H1 (cell line): ENCODE data around the gene EIF3J. TPM values are rescaled to one million over a fixed set of nuclear protein-coding genes. Genes with fewer than 3 reads are reported as not detected.

Source experiments
- CTCF ChIA-PET: fragments of 300-600 bp; sonication (Branson Sonifier 250); formaldehyde crosslinking; loops from one replicate; lab custom pipeline; 2021; ENCODE audit not compliant: partially characterized antibody; lab: Charles Lee
- POLR2A ChIA-PET: fragments of 300-600 bp; sonication (Branson Sonifier 250); formaldehyde crosslinking; loops from one replicate; lab custom pipeline; 2021; ENCODE audit warnings: inconsistent platforms; ENCODE audit not compliant: partially characterized antibody; lab: Charles Lee
- DNase-seq, 2 experiments: peaks; one replicate each; pipeline versions ENCODE4 v3.0.0 to v3.0.0-alpha.2; 2010 to 2022; ENCODE audit warnings: low spot score in 2 of 2, low read depth in 1 of 2, mixed read lengths in 1 of 2
- FAIRE-seq: peaks from 2 replicates; lab custom pipeline; 2011; peaks lifted over from hg19 to GRCh38; lab: Jason Lieb, UNC
- H2AFZ ChIP-seq: 2 replicates; pipeline ENCODE4 v1.8.1; 2012; ENCODE audit warnings: low read length, inconsistent platforms
- H2AK5ac ChIP-seq: 2 replicates; pipeline ENCODE4 v1.6.1; 2013; ENCODE audit warnings: low read depth, low read length
- H2BK120ac ChIP-seq: replicated peaks from 2 replicates; pipeline ENCODE3; 2013; ENCODE audit warnings: low read depth, low read length, inconsistent platforms
- H2BK12ac ChIP-seq: 2 replicates; pipeline ENCODE4 v1.6.1; 2013; ENCODE audit warnings: low read depth, low read length
- H2BK15ac ChIP-seq: 2 replicates; pipeline ENCODE4 v1.6.1; 2013; ENCODE audit warnings: low read length
- H2BK20ac ChIP-seq: 2 replicates; pipeline ENCODE4 v1.6.1; 2013; ENCODE audit warnings: low read length
- H2BK5ac ChIP-seq: 2 replicates; pipeline ENCODE4 v1.6.1; 2013; ENCODE audit warnings: low read depth, low read length
- H3K14ac ChIP-seq: 2 replicates; pipeline ENCODE4 v1.6.1; 2013; ENCODE audit warnings: inconsistent platforms; ENCODE audit not compliant: insufficient read length
- H3K18ac ChIP-seq: 2 replicates; pipeline ENCODE4 v1.6.1; 2013; ENCODE audit warnings: low read length; ENCODE audit errors: extremely low read depth
- H3K23ac ChIP-seq: 2 replicates; pipeline ENCODE4 v1.6.1; 2013; ENCODE audit warnings: inconsistent platforms; ENCODE audit not compliant: insufficient read length
- H3K23me2 ChIP-seq: 2 replicates; pipeline ENCODE4 v1.6.1; 2013; ENCODE audit warnings: low read depth, low read length
- H3K27ac ChIP-seq: 2 replicates; pipeline ENCODE4 v1.6.1; 2011; ENCODE audit warnings: low read depth, low read length, inconsistent platforms
- H3K27me3 ChIP-seq, 4 experiments: replicated peaks in 1 of 4; 1 replicate in 1 of 4; 2 replicates in 3 of 4; pipeline versions ENCODE4 v1.6.1 to v1.8.1; 2011 to 2013; ENCODE audit warnings: low read length in 3 of 4, mild to moderate bottlenecking in 3 of 4, inconsistent platforms in 2 of 4, mixed read lengths in 2 of 4, moderate library complexity in 1 of 4; ENCODE audit not compliant: control insufficient read depth in 3 of 4, insufficient read depth in 3 of 4; ENCODE audit errors: extremely low read depth in 1 of 4
- H3K36me3 ChIP-seq, 4 experiments: 2 replicates each; pipeline versions ENCODE4 v1.6.1 to v1.8.1; 2011 to 2013; ENCODE audit warnings: mild to moderate bottlenecking in 4 of 4, low read length in 3 of 4, moderate library complexity in 2 of 4, control low read depth in 1 of 4, inconsistent platforms in 1 of 4; ENCODE audit not compliant: insufficient read depth in 4 of 4, control insufficient read depth in 2 of 4
- H3K4ac ChIP-seq: replicated peaks from 2 replicates; pipeline ENCODE3; 2013; ENCODE audit warnings: low read length, low read depth, mixed read lengths, inconsistent platforms; ENCODE audit not compliant: insufficient read length
- H3K4me1 ChIP-seq, 4 experiments: replicated peaks in 1 of 4; 1 replicate in 1 of 4; 2 replicates in 3 of 4; pipeline versions ENCODE4 v1.6.1 to v1.8.1; 2011 to 2013; ENCODE audit warnings: low read length in 3 of 4, inconsistent platforms in 2 of 4, mixed read lengths in 1 of 4; ENCODE audit not compliant: insufficient read depth in 4 of 4, control insufficient read depth in 3 of 4
- H3K4me2 ChIP-seq, 2 experiments: 2 replicates each; pipeline versions ENCODE4 v1.6.1 to v1.8.1; 2011 to 2013; ENCODE audit warnings: low read depth in 2 of 2, low read length in 2 of 2, control low read depth in 1 of 2, inconsistent platforms in 1 of 2, mild to moderate bottlenecking in 1 of 2; ENCODE audit not compliant: insufficient read depth in 1 of 2
- H3K4me3 ChIP-seq, 4 experiments: fragments of 200-600, 300-600 bp in 1 of 4; sonication (generic), shearing (Covaris generic), sonication (Bioruptor Twin) in 1 of 4; 2 replicates each; pipeline versions ENCODE4 v1.5.1 to v1.8.1; 2011 to 2016; ENCODE audit warnings: low read length in 4 of 4, low read depth in 3 of 4, control low read depth in 2 of 4, inconsistent platforms in 2 of 4, mild to moderate bottlenecking in 2 of 4, mixed read lengths in 1 of 4, moderate library complexity in 1 of 4; ENCODE audit not compliant: insufficient read depth in 2 of 4; ENCODE audit errors: extremely low read depth in 1 of 4
- H3K56ac ChIP-seq: replicated peaks from 2 replicates; pipeline ENCODE3; 2013; ENCODE audit warnings: low read depth, mild to moderate bottlenecking, mixed read lengths, low read length, inconsistent platforms; ENCODE audit not compliant: insufficient read length
- H3K79me1 ChIP-seq: 2 replicates; pipeline ENCODE4 v1.6.1; 2013; ENCODE audit warnings: low read depth, low read length, control low read depth
- H3K79me2 ChIP-seq, 2 experiments: 2 replicates each; pipeline versions ENCODE4 v1.6.1 to v1.8.1; 2012 to 2013; ENCODE audit warnings: low read length in 2 of 2, mild to moderate bottlenecking in 2 of 2, inconsistent platforms in 1 of 2; ENCODE audit not compliant: insufficient read depth in 2 of 2, control insufficient read depth in 1 of 2
- H3K9ac ChIP-seq, 4 experiments: replicated peaks in 1 of 4; 1 replicate in 1 of 4; 2 replicates in 3 of 4; pipeline versions ENCODE4 v1.6.1 to v1.8.1; 2011 to 2013; ENCODE audit warnings: low read depth in 3 of 4, low read length in 3 of 4, control low read depth in 2 of 4, mild to moderate bottlenecking in 2 of 4, moderate library complexity in 2 of 4, inconsistent platforms in 1 of 4; ENCODE audit errors: extremely low read depth in 1 of 4
- H3K9me3 ChIP-seq, 2 experiments: 2 replicates each; pipeline versions ENCODE4 v1.6.1 to v1.8.1; 2012 to 2013; ENCODE audit warnings: mild to moderate bottlenecking in 2 of 2, moderate library complexity in 2 of 2, control low read depth in 1 of 2, inconsistent platforms in 1 of 2, low read depth in 1 of 2, low read length in 1 of 2, mixed read lengths in 1 of 2; ENCODE audit not compliant: insufficient read depth in 2 of 2
- H4K20me1 ChIP-seq, 2 experiments: replicated peaks in 1 of 2; 2 replicates each; pipeline versions ENCODE3 to v1.8.1; 2011 to 2013; ENCODE audit warnings: inconsistent platforms in 2 of 2, low read length in 2 of 2, mild to moderate bottlenecking in 1 of 2; ENCODE audit not compliant: insufficient read depth in 2 of 2, control insufficient read depth in 1 of 2
- H4K5ac ChIP-seq: 2 replicates; pipeline ENCODE4 v1.6.1; 2013; ENCODE audit warnings: low read length, low read depth, mixed read lengths, inconsistent platforms; ENCODE audit not compliant: insufficient read length
- H4K8ac ChIP-seq: 2 replicates; pipeline ENCODE4 v1.8.0; 2013; ENCODE audit warnings: mild to moderate bottlenecking, moderate library complexity, low read length, inconsistent platforms; ENCODE audit not compliant: insufficient read depth; ENCODE audit errors: extremely low read depth
- H4K91ac ChIP-seq: replicated peaks from 2 replicates; pipeline ENCODE3; 2013; ENCODE audit warnings: low read length, mixed read lengths, inconsistent platforms; ENCODE audit not compliant: insufficient read length
- NRF1 ChIP-seq: IDR thresholded peaks from 2 replicates; pipeline ENCODE4 v1.6.1; 2011; ENCODE audit warnings: mild to moderate bottlenecking, low read depth, low read length, improper control_type of control experiment
- SUZ12 ChIP-seq: fragments of 200-600 bp; sonication (generic); IDR thresholded peaks from 2 replicates; pipeline ENCODE4 v1.6.1; 2012; ENCODE audit warnings: mild to moderate bottlenecking, inconsistent platforms, low read length, moderate library complexity, mixed read lengths
- WGBS, 2 experiments: shearing (Covaris generic) in 1 of 2; methylation state at CpG; one replicate each; pipeline versions ENCODE4 v1.1.6 to v1.1.7; 2013 to 2015; ENCODE audit warnings: low lambda C conversion rate in 2 of 2, mixed read lengths in 2 of 2, inconsistent platforms in 1 of 2, low coverage in 1 of 2, missing lambda C conversion rate in 1 of 2; ENCODE audit not compliant: insufficient replicate concordance in 2 of 2, insufficient coverage in 1 of 2, insufficient read length in 1 of 2; ENCODE audit errors: extremely low coverage in 1 of 2, missing lambda C conversion rate in 1 of 2; 5-methylcytosine and 5-hydroxymethylcytosine counted together
- polyA plus RNA-seq, 7 experiments: library from polyadenylated mRNA; depleted of rRNA in 3 of 7; stranded (reverse) in 5 of 7; unstranded in 2 of 7; fragments of >200 nt in 5 of 7; fragments of 200-250 nt in 2 of 7; gene quantifications; 1 replicate in 5 of 7; 2 replicates in 1 of 7; 4 replicates in 1 of 7; pipeline versions ENCODE4 v1.2.1 to v1.2.3, GENCODE V29; 2011 to 2013; ENCODE audit warnings: missing spikeins in 2 of 7, mixed read lengths in 2 of 7
- total RNA-seq: library from RNA; stranded (reverse); fragmentation: NEBNext Ultra II Directional; extraction: Animal tissue kit (Norgen Biotek cat#: 25700); gene quantifications from 2 replicates; pipeline ENCODE4 v1.2.1, GENCODE V29; 2021

The EIF3J gene
- total and polyA plus RNA-seq, 2 of the 8 experiments (the other 6 are each of a cell fraction or from before 2014, with no cell fraction given), result 26.8 to 119 TPM

DNA sequence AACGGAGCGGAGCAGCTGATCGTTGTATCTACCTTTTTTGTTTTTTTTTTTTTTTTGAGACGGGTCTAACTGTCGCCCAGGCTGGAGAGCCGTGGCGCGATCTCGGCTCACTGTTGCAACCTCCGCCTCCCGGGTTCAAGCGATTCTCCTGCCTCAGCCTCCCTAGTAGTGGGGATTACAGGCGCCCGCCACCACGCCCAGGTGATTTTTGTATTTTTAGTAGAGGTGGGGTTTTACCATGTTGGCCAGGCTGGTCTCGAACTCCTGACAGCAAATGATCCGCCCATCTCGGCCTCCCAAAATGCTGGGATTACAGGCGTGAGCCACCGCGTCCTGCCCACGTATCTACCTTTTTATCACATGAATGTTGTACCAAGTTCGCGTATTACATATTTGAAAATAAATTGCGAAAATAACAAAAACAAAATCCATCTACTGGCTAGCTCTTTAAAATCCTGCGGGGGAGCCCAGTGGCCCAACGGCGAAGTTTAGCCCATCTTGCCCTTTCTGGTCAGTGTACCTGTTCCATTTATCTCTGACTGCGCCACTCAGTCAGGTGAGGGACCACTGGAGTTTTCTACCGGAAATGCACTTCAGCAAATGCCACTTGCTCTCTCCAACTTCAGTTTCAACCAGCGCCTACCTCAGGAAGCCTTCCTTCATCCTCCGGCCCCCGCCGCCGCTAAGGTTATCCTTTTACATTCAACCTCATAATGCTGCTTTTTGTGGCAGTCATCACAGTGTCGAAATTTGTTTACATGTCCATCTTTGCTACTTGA is 1.2 kb upstream of the EIF3J start:
- peaks cover 0 to 22% of the 10 kb centered on the region in 2 experiments; a peak in 2 of 4 replicates for H3K79me2 ChIP-seq
- no peak overlapping the region for H2BK20ac ChIP-seq
- H3K79me1 ChIP-seq, result no peaks in the 10 kb centered on the region; the same call in none of the 2 replicates
- no peaks in the 10 kb centered on the region for H3K9me3 ChIP-seq
- H3K4me2 ChIP-seq, result peak overlapping the region; percentile 71 to 97
- POLR2A ChIA-PET, result no interaction called here
- peak overlapping the region in 3 of 4 experiments; percentile 72 to 78 (median 75); a peak in 6 of 7 replicates for H3K9ac ChIP-seq
- no peak overlapping the region for H2BK120ac ChIP-seq
- H3K23me2 ChIP-seq, result peaks cover 6% of the 10 kb centered on the region; the same call in 1 of the 2 replicates
- TF ChIP-seq NRF1, result 0 out of 2 replicates have a peak, but pooled peaks have one; percentile 8
- TF ChIP-seq SUZ12, result no peak
- no peaks in the 10 kb centered on the region for H3K27me3 ChIP-seq
- no peaks in the 10 kb centered on the region for H4K20me1 ChIP-seq
- H3K36me3 ChIP-seq, result peaks cover 0 to 10% (median 0%) of the 10 kb centered on the region in 4 experiments; a peak in 4 of 8 replicates
- peak overlapping the region; percentile 47 for H3K56ac ChIP-seq
- peak overlapping the region; percentile 72 for H4K91ac ChIP-seq
- H3K4me3 ChIP-seq, result peak overlapping the region; percentile 64 to 83 (median 77)
- no peak overlapping the region for H3K18ac ChIP-seq
- peak overlapping the region; percentile 30 for H4K5ac ChIP-seq
- H2BK5ac ChIP-seq, result peak overlapping the region; percentile 88
- no peak overlapping the region for H2AK5ac ChIP-seq
- FAIRE-seq, result no peak
- peak overlapping the region; percentile 87 for H3K27ac ChIP-seq
- 50% methylated on average over 30 of the region's 36 CpGs; no CpG with 5 or more reads in 1 of the 2 experiments for WGBS, 2 experiments
- peak in 1 of 2 experiments; percentile 44 for DNase-seq
- H3K4me1 ChIP-seq, result peaks cover 0 to 4% (median 2%) of the 10 kb centered on the region in 4 experiments; a peak in 4 of 7 replicates
- no peak overlapping the region for H4K8ac ChIP-seq
- peak overlapping the region; percentile 40; the same call in 1 of the 2 replicates for H2BK15ac ChIP-seq
- H3K14ac ChIP-seq, result no peak overlapping the region
- no peak overlapping the region for H3K23ac ChIP-seq
- 0 out of 2 replicates have a peak overlapping the region, but pooled peaks have one; percentile 92 for H2AFZ ChIP-seq
- no peak overlapping the region for H2BK12ac ChIP-seq
- H3K4ac ChIP-seq, result peak overlapping the region; percentile 49
- CTCF ChIA-PET, result interaction anchor here (3.2 kb wide), 1 partner anchor 11 kb away, joined by 16 read pairs; no protein-coding TSS in a partner anchor
